ENCODE results near the gene ESPNL. TPM values are rescaled to one million over a fixed set of nuclear protein-coding genes. Genes with fewer than 3 reads are reported as not detected.
"Not testable (repeated sequence)": the region's sequence is repeated elsewhere in the genome, so short reads cannot be mapped to it uniquely, and the experiment has no call there.

Gene ESPNL
- total RNA-seq, 2 donors from 2014 or later: 0.35 TPM; not detected in 1

DNA sequence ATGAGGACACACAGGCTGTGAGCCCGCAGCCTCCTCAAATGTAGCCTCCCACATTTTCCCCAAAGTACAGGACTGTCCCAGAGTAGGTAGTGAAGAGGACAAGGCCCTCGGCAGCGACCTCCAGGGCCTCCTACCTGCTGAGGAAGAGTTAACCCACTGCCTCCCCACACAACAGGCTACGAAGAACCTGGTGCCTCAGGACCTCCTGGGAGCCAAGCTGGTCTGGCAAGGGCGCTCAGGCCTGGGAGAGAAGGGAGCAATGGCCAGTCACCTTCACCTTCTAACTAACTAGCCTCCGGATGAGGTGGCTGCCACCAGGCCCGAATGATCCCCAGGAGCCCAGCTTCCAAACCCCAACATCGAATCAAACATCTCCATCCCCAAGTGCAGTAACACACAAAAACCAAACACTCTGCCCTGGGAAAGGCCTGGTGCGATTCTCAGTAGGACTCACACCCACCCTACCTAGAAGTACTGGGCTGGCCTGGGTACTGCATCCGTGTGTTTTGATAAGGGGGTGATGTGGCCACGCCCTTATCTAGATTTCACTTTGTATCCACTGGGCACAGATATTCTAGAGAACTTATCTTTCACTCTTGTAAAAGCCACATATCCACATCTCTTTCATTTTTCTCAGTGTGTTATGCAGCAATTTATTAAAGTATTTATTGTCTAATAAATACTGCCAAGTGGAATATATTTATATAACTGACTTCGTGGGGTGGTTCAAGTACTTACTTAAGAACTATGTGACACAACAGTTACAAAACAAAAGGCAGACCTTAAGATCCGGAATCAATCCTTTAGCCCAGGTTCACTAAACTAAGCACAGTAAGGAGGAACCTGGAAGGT, 68.3 kb downstream of the ESPNL start:
- peak overlapping the region; percentile 85 to 93 for H3K27ac ChIP-seq
- no peaks in the 10 kb centered on the region for H3K9me3 ChIP-seq
- peaks cover 22 to 56% of the 10 kb centered on the region in 2 donors for H3K4me1 ChIP-seq (ENCODE audit: control insufficient read depth in 1 of 2, low read depth in 2 of 2)
- ATAC-seq (ENCODE audit: insufficient number of reproducible peaks, low FRiP score, low read depth) (no peak), DNase-seq (ENCODE audit: low spot score) (no peak)
- H3K4me3 ChIP-seq: no peak overlapping the region
- TF ChIP-seq, protein P1, sequence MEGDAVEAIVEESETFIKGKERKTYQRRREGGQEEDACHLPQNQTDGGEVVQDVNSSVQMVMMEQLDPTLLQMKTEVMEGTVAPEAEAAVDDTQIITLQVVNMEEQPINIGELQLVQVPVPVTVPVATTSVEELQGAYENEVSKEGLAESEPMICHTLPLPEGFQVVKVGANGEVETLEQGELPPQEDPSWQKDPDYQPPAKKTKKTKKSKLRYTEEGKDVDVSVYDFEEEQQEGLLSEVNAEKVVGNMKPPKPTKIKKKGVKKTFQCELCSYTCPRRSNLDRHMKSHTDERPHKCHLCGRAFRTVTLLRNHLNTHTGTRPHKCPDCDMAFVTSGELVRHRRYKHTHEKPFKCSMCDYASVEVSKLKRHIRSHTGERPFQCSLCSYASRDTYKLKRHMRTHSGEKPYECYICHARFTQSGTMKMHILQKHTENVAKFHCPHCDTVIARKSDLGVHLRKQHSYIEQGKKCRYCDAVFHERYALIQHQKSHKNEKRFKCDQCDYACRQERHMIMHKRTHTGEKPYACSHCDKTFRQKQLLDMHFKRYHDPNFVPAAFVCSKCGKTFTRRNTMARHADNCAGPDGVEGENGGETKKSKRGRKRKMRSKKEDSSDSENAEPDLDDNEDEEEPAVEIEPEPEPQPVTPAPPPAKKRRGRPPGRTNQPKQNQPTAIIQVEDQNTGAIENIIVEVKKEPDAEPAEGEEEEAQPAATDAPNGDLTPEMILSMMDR (IDR thresholded peaks at IDR 0.05): no peak
- H3K36me3 ChIP-seq: peaks cover 12% of the 10 kb centered on the region
- no peaks in the 10 kb centered on the region for H3K27me3 ChIP-seq (replicated peaks; ENCODE audit: insufficient read depth)

- Histone ChIP-seq H3K36me3 (peaks cover 19% of the 10 kb centered on the region), H3K9me3 (no peaks in the 10 kb centered on the region), H3K27ac (peak overlapping the region; percentile 85 to 93), H3K4me1 (ENCODE audit: control insufficient read depth in 1 of 2, low read depth in 2 of 2) (peaks cover 22 to 49% of the 10 kb centered on the region in 2 donors), H3K4me3 (peak overlapping the region; percentile 47), H3K27me3 (replicated peaks; ENCODE audit: insufficient read depth) (no peaks in the 10 kb centered on the region)
- peak; percentile 57 for ATAC-seq (ENCODE audit: insufficient number of reproducible peaks, low FRiP score, low read depth)
- DNase-seq (ENCODE audit: low spot score): peak; percentile 76
- TF ChIP-seq, protein P1 (IDR thresholded peaks at IDR 0.05): no peak
Observed at GRCh38 chr2:238169048-238169707, 69.0 kb downstream of the ESPNL start.

DNA sequence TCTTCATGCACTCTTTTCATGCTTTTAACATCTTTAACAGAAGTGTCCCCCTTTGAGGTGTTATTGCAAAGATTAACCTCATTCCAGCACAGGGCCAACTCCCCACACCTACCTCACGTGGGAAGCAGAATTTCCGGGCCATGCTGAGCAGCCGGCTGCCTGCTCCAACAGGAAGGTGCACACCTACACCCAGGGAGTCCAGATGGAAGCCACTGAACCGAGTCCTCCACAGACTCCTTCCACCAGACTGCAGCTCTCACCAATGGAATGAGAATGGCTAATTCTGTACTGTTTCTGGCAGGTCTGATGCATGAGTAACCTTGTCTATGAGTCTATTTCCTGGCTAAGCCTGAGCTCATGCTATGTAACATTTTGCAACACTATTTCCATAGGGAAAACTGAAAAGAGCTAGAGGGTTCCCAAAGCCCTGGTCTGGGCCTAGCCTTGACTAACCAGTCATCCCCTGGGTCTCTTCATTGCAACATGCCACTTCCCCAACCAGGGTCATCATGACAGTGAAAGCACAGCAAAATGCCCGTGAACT, 69.6 kb downstream of the ESPNL start:
- Histone ChIP-seq H3K27ac (peak overlapping the region; percentile 85 to 93), H3K36me3 (peaks cover 25% of the 10 kb centered on the region)
- ATAC-seq (ENCODE audit: insufficient number of reproducible peaks, low FRiP score, low read depth): peak; percentile 52

GRCh38 chr2:238170386-238171071, 70.4 kb downstream of the ESPNL start:
- H3K4me3 ChIP-seq: no peak overlapping the region
- peaks cover 22 to 47% of the 10 kb centered on the region in 2 donors for H3K4me1 ChIP-seq (ENCODE audit: control insufficient read depth in 1 of 2, low read depth in 2 of 2)
- no peaks in the 10 kb centered on the region for H3K27me3 ChIP-seq (replicated peaks; ENCODE audit: insufficient read depth)
- TF ChIP-seq, protein P1 (IDR thresholded peaks at IDR 0.05): no peak
- peaks cover 32% of the 10 kb centered on the region for H3K36me3 ChIP-seq
- ATAC-seq (ENCODE audit: insufficient number of reproducible peaks, low FRiP score, low read depth): no peak
- peak overlapping the region; percentile 85 to 93 for H3K27ac ChIP-seq
- DNase-seq (ENCODE audit: low spot score): no peak
- no peaks in the 10 kb centered on the region for H3K9me3 ChIP-seq

More for the DNA sequence above, 69.6 kb downstream of the ESPNL start:
- Histone ChIP-seq H3K9me3 (no peaks in the 10 kb centered on the region), H3K4me1 (ENCODE audit: control insufficient read depth in 1 of 2, low read depth in 2 of 2) (peaks cover 22 to 47% of the 10 kb centered on the region in 2 donors), H3K27me3 (replicated peaks; ENCODE audit: insufficient read depth) (no peaks in the 10 kb centered on the region), H3K4me3 (peak overlapping the region; percentile 47)
- TF ChIP-seq, protein P1 (IDR thresholded peaks at IDR 0.05): no peak
- DNase-seq (ENCODE audit: low spot score): no peak

GRCh38 chr2:238171072-238171431, 70.9 kb downstream of the ESPNL start:
- H3K9me3 ChIP-seq; DNase-seq (ENCODE audit: low spot score); H3K27me3 ChIP-seq (replicated peaks; ENCODE audit: insufficient read depth); ATAC-seq (ENCODE audit: insufficient number of reproducible peaks, low FRiP score, low read depth); H3K4me3 ChIP-seq: not testable (repeated sequence)
- Histone ChIP-seq H3K36me3 (peaks cover 34% of the 10 kb centered on the region), H3K27ac (peak overlapping the region; percentile 85 to 93), H3K4me1 (ENCODE audit: control insufficient read depth in 1 of 2, low read depth in 2 of 2) (peaks cover 22 to 47% of the 10 kb centered on the region in 2 donors)
